Stimulated activated CD8-positive, alpha-beta memory T cell treated with anti-CD3 and anti-CD28 coated beads, Interleukin-2, amount 100 ng/mL, for 1 hour (primary cell): ENCODE results near the gene FANCG.

ENCODE experiments used
- DNase-seq, 2 donors: peaks; one replicate each; pipeline ENCODE4 v3.0.0-alpha.2; 2020; ENCODE audit warnings: low read depth in 2 of 2

Gene FANCG

GRCh38 chr9:35103660-35104191 is 24.0 kb upstream of the FANCG start:
- no peak for DNase-seq

GRCh38 chr9:35102769-35103659 is 23.3 kb upstream of the FANCG start, which contains the start of gene STOML2:
Gene STOML2, minus strand, starts transcription at chr9:35103131. Its CDS starts 37 bp downstream, at chr9:35103094.
- peak; percentile 82 to 85 for DNase-seq

- DNase-seq: no peak
Observed at GRCh38 chr9:35102465-35102768, 22.7 kb upstream of the FANCG start.

- no peak for DNase-seq
Observed at GRCh38 chr9:35097573-35097972, 17.8 kb upstream of the FANCG start.

GRCh38 chr9:35096035-35096849 is 16.5 kb upstream of the FANCG start, which contains the start of gene PIGO:
Gene PIGO, minus strand, starts transcription at chr9:35096591. Its CDS starts 1,026 bp downstream, at chr9:35095565.
- peak; percentile 70 to 80 for DNase-seq

- DNase-seq: no peak
Observed at GRCh38 chr9:35091536-35091935, 11.8 kb upstream of the FANCG start.

GRCh38 chr9:35089434-35089833 is 9.7 kb upstream of the FANCG start:
- DNase-seq: no peak

GRCh38 chr9:35085078-35085477 is 5.3 kb upstream of the FANCG start:
- no peak for DNase-seq

GRCh38 chr9:35079041-35079425 is 709 bp downstream of the FANCG start:
- no peak for DNase-seq

GRCh38 chr9:35078066-35078465 is 1.7 kb downstream of the FANCG start:
- DNase-seq: no peak

GRCh38 chr9:35076848-35077247 is 2.9 kb downstream of the FANCG start:
- no peak for DNase-seq

- DNase-seq: no peak
Observed at GRCh38 chr9:35075358-35075757, 4.4 kb downstream of the FANCG start.

GRCh38 chr9:35074791-35075190 is 5.0 kb downstream of the FANCG start:
- DNase-seq: no peak

GRCh38 chr9:35074141-35074540 is 5.6 kb downstream of the FANCG start:
- no peak for DNase-seq

GRCh38 chr9:35073279-35073612 is 6.5 kb downstream of the FANCG start:
- no peak for DNase-seq

GRCh38 chr9:35072461-35073278 is 7.1 kb downstream of the FANCG start, which contains the start of gene VCP:
Gene VCP, minus strand, starts transcription at chr9:35072625. Its CDS starts 272 bp downstream, at chr9:35072353.
- peak; percentile 92 for DNase-seq

GRCh38 chr9:35071814-35072460 is 7.8 kb downstream of the FANCG start:
- DNase-seq: peak; percentile 50 to 59

GRCh38 chr9:35070823-35071813 is 8.6 kb downstream of the FANCG start:
- no peak for DNase-seq

- no peak for DNase-seq
Observed at GRCh38 chr9:35069020-35069419, 10.7 kb downstream of the FANCG start.

GRCh38 chr9:35067056-35067455 is 12.7 kb downstream of the FANCG start:
- no peak for DNase-seq
